ENCODE data around the gene MGAT4A.

GRCh38 chr2:98772536-98772935 is 41.6 kb upstream of the MGAT4A start:
- TF ChIP-seq POLR2A (IDR thresholded peaks at IDR 0.05) (no peak), CTCF (IDR thresholded peaks at IDR 0.05 in 4 of 5, conservative IDR thresholded peaks at IDR 0.05 in 1 of 5) (no peak)

All from gastrocnemius medialis (tissue), 4 donors.